GM21717 (cell line): ENCODE results near the gene VPS29.
"Not testable (repeated sequence)": the region's sequence is repeated elsewhere in the genome, so short reads cannot be mapped to it uniquely, and the experiment has no call there.

Experiments
- ATAC-seq: cut with Tn5 transposase; IDR thresholded peaks from one replicate; pipeline ENCODE4 v1.9.1; 2021; ENCODE audit warnings: mild to moderate bottlenecking, moderate library complexity; ENCODE audit not compliant: unreplicated experiment

VPS29 gene

DNA sequence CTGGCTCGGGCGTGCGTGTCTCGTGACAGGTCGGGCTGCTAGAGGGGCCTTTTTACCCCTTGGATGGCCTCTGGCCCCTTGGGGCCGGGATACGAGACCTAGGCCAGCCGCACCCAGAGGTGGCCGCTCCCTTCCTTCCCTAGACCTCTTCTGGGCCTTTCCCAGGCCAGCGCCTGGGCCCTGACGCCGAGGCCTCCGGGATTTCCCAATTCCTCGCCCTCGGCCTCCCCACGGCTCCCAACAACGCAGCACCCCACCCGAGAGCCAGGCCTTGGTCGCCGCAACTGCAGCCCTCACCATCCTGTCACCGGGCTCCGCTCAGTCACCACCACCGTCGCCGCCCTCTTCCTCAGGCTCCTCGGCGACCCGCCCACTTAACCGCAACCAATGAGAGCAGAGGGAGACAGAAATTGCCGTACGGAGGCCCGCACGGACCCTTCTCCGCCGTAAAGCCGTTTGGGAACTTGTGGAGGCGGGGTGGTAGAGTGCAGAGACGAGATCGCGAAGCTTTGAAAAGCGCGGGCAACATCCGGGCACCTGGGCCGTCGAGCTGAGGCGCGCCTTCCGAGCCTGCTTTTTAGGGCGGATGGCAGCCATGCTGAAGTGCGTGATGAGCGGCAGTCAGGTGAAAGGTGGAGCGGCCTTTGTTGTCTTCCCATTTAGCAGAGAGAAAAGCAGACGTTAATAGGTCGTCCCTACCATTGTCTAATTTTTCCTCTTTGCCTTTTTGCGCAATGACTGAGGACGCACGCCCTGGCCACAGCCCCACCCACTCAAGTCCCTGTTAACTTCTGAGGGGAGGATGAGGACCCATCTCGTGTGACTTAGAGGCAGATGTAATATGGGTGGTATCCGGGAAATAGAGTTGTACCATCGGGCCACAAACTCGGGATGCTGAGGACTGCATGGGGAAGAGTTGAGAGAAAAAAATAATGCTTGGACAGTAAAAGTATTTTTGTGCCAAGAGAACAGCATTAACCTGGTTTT lies at the start of gene VPS29, which contains the start of gene RAD9B:
TSS of gene VPS29 (minus strand) at position 360 of the 987 bp plus-strand sequence. CDS start at position 300, 60 bp downstream.
TSS of gene RAD9B (plus strand) at position 580 of the 987 bp plus-strand sequence. CDS start at position 587, 7 bp downstream.
- peak; percentile 93 for ATAC-seq

GRCh38 chr12:110550981-110551380 lies 49.1 kb upstream of the VPS29 start:
- no peak for ATAC-seq

DNA sequence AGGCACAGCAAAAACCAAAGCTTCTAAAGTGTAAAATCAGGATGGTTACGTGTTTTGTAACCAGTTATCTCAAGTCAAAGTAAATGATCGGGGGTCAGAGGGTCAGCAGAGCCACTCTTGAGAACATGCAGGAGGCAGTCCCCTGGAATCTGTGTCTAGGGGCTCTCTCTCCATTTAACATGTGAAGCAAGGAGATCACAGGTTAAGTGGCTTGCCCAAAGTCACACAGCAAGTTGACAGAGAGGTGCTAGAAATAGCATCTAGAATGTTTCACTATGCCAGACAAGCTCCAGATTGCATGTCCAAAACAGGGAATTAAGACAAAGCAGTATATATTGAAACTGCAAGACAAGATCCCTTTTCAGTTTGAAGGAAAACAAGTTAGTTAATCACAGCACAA lies 47.8 kb upstream of the VPS29 start:
- ATAC-seq, result no peak

- ATAC-seq, result no peak
These were observed 46.8 kb upstream of the VPS29 start for GRCh38 chr12:110548678-110549077.

DNA sequence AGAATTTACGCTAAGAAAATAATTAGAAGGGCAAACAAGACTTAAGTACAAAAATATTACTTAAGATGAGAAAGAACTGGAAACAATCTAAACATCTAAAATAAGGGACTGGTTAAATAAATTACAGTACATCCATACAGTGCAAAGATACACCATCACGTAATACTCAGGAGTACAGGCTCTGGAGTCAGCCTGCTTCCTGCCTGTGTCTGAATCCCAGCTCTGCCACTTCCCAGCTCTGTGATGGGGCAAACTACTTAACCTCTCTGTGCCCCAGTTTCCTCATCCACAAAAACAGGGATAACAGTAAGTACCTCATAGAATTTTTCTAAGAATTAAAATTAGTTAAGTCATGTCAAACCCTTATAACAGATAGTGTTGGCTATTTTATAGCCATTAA lies 45.2 kb upstream of the VPS29 start:
- ATAC-seq, result no peak

GRCh38 chr12:110546339-110546738 lies 44.4 kb upstream of the VPS29 start:
- ATAC-seq, result no peak

GRCh38 chr12:110545812-110546211 lies 43.9 kb upstream of the VPS29 start:
- no peak for ATAC-seq

GRCh38 chr12:110545259-110545658 lies 43.3 kb upstream of the VPS29 start:
- ATAC-seq, result not testable (repeated sequence)

GRCh38 chr12:110543965-110544364 lies 42.1 kb upstream of the VPS29 start:
- no peak for ATAC-seq

GRCh38 chr12:110543252-110543959 lies 41.5 kb upstream of the VPS29 start:
- no peak for ATAC-seq

- no peak for ATAC-seq
These were observed 38.1 kb upstream of the VPS29 start for GRCh38 chr12:110540048-110540447.

- no peak for ATAC-seq
These were observed 37.1 kb upstream of the VPS29 start for GRCh38 chr12:110538869-110539622.

GRCh38 chr12:110537605-110538409 lies 35.9 kb upstream of the VPS29 start:
- no peak for ATAC-seq

DNA sequence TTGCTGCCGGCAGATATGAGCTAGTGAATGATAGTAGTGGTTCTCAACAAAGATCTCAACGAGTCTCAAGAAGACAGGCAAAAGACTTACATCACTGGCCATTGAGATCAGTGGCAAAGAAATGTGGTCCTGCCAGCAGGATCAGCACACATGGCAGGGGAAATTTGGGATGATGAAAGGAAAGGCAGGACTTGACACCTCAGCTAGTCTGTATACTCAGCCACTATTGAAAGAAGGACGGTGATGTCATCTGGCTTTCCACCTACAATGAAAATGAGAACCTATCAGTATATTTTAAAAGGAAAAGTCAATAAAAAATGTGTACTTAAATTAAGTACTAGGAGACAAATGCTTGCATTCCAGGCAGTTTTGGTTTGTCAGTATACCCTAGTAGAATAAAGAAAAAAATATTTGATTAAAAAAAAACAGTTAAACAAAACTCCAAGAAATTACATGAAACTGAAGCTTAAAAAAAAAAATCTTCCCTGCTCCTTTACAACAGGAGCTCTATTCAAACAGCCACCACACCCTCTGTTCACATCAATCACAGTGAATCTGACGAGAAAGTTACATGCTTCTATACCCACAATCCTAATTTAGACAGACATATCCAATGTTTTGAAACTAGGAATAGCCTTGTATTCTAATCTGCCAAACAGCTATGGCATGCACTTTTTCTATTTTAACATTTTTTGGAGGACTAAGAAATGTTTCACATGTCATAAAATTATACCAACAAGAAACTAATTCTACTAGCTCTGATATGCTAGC lies 35.1 kb upstream of the VPS29 start:
- ATAC-seq, result no peak

- ATAC-seq, result no peak
These were observed 32.9 kb upstream of the VPS29 start for GRCh38 chr12:110534811-110535210.

DNA sequence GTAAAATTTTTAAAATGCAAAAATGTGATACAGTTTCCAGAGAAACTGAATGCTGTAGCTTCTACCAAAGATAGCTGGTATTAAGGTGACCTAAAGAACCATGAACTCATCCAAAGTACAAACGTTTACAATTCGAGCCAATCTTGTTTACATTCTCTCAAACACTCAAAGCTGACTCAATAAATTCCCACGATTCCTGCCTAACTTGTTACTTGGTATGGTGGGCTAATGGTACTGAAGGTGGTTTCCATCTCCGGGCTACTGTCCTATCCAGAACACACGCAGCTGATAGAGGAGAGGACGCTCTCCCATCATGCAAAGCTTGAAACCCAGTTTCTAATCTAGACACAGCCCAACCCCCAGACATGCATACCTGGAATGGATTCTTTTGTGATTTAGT lies 31.7 kb upstream of the VPS29 start:
- ATAC-seq, result no peak

DNA sequence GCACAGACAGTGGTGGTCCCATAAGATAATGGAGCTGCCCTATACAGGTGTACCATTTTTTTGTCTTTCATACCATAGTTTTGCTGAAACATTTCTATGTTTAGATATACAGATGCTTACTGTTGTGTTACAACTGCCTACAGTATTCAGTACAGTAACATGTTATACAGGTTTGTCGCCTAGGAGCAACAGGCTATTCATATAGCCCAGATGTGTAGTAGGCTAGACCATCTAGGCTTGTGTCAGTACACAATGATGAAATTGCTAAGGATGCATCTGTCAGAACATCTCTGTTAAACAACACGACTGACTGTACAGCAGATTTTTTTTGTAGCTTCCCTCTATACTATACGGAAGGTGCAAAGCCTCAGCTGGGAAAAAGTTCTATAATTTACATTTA lies 30.7 kb upstream of the VPS29 start:
- no peak for ATAC-seq

DNA sequence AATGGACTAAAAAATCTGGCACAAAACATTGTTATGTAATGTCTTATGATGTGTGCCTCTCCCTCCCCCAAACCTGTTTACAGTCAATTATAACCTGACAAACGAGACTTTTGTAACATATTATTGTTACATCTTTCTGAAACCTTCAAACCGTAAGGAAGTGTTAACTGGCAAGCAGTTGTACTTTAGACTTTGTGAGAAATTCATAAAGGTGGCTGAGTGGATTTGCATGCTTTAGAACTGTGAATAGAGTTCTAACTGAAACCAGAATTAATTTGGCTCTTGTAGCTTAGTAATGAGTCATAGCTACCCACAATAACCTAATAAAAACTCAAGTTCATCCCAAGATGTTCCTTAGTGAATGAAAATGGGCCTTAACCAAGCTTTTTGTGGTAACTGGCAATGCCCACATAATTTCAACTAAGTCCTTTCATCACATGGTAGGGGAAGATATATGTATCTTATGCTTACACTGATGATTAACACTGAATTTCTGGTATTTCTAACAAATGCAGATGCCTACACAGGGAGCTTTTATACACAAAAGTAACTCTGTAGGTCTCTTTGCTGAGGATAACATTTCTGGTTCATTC lies 29.9 kb upstream of the VPS29 start:
- peak; percentile 68 for ATAC-seq

DNA sequence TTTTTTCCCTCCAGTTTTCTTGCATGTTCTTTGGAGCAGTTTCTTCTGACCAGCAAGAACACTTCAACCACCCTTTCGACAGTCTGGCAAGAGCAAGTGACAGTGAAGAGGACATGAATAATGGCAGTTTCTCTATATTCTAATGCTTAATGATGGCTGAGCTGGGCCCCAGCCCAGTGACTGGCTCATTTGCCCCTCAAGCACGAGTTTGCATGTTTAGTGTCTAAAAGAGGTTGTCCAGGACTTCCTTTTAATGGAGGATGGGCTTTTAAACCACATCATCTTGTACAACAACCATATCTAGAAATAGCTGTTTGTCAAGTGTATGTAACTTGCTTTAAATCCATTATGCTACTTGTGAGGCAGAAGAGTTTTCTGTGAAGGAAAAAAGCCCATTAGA lies 28.6 kb upstream of the VPS29 start:
- ATAC-seq, result no peak
